Stimulated activated CD4-positive, alpha-beta T cell treated with anti-CD3 and anti-CD28 coated beads, TNF-alpha, amount 100 ng/mL, for 48 hours (primary cell): ENCODE data around the gene EPSTI1.
"Not testable (repeated sequence)": the region's sequence is repeated elsewhere in the genome, so short reads cannot be mapped to it uniquely, and the experiment has no call there.

Source experiments
- DNase-seq, 3 donors: peaks; one replicate each; pipeline ENCODE4 v3.0.0-alpha.2; 2020; ENCODE audit warnings: low read depth in 3 of 3

EPSTI1 gene, protein sequence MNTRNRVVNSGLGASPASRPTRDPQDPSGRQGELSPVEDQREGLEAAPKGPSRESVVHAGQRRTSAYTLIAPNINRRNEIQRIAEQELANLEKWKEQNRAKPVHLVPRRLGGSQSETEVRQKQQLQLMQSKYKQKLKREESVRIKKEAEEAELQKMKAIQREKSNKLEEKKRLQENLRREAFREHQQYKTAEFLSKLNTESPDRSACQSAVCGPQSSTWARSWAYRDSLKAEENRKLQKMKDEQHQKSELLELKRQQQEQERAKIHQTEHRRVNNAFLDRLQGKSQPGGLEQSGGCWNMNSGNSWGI

GRCh38 chr13:42991898-42992763 lies at the start of gene EPSTI1:
TSS of gene EPSTI1 (minus strand) at chr13:42992241. CDS start at chr13:42992165, 76 bp downstream.
- peak; percentile 37 to 61 (median 57) for DNase-seq

GRCh38 chr13:43041369-43041921 lies 49.4 kb upstream of the EPSTI1 start:
- no peak for DNase-seq

DNA sequence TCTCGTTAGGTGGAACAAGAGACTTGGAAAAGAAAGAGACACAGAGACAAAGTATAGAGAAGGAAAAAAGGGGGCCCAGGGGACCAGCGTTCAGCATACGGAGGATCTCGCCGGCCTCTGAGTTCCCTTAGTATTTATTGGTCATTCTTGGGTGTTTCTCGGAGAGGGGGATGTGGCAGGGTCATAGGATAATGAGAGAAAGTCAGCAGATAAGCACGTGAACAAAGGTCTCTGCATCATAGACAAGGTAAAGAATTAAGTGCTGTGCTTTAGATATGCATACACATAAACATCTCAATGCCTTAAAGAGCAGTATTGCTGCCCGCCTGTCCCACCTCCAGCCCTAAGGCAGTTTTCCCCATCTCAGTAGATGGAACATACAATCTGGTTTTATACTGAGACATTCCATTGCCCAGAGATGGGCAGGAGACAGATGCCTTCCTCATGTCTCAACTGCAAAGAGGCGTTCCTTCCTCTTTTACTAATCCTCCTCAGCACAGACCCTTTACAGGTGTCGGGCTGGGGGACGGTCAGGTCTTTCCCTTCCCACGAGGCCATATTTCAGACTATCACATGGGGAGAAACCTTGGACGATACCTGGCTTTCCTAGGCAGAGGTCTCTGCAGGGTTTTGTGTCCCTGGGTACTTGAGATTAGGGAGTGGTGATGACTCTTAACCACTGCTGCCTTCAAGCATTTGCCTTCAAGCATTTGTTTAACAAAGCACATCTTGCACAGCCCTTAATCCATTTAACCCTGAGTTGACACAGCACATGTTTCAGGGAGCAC lies 48.7 kb upstream of the EPSTI1 start:
- not testable (repeated sequence) for DNase-seq

DNA sequence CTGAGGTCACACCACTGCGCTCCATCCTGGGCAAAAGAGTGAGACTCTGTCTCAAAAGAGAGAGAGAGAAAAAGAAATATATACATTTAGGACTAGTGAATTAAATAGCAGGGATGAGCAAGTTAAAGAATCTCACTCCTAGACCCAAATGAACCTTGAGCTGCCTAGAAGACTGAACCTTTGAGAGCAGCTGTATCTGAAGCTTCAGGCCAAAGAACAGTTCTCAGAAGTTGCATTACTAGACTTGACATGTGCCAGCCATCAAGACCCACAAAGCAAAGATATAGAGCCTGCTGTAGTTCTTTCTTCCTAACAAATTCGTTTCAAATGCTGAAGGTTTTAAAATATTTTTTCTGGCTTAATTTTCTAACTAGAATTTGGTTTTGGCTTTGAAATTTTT lies 47.9 kb upstream of the EPSTI1 start:
- DNase-seq = no peak

GRCh38 chr13:43036351-43037250 lies 44.6 kb upstream of the EPSTI1 start:
- DNase-seq = no peak

DNA sequence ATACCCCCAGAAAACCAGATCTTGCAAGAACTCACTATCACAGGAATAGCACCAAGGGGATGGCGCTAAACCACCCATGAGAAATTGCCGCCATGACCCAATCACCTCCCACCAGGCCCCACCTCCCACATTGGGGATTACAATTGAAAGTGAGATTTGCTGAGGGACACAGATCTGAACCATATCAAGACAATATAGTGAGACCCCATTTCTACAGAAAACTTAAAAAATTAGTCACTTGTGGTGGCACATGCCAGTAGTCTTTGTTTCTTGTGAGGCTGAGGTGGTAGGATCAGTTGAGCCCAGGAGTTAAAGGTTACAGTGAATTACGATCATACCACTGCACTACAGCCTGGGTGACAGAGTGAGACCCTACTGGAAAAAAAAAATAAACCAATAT lies 41.0 kb upstream of the EPSTI1 start:
- DNase-seq = no peak

GRCh38 chr13:43031881-43032280 lies 39.8 kb upstream of the EPSTI1 start:
- no peak for DNase-seq

GRCh38 chr13:43030548-43030947 lies 38.5 kb upstream of the EPSTI1 start:
- no peak for DNase-seq

DNA sequence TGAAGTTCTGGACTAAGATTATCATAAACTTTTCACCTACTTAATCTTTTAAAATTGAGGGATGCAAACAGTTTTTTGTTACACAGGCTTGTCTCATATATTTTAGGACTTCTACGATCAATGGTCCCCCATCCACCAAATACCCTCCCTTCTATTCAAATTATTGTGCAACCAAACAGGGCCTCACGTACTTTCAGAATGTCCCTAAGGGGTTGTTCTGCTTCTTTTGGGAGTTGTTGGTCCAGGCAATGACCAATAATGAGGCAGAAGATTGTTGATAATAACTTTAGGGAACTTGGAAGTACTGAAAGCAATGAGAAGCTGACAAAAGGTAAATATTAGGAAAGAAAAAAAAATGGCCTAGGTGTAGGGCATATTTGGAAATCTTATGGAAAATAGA lies 34.2 kb upstream of the EPSTI1 start:
- no peak for DNase-seq

GRCh38 chr13:43023289-43023963 lies 31.4 kb upstream of the EPSTI1 start, which contains the start of gene DNAJC15:
TSS of gene DNAJC15 (plus strand) at chr13:43023586. CDS start at chr13:43023627, 41 bp downstream.
- DNase-seq = peak; percentile 13 to 69 (median 68)

DNA sequence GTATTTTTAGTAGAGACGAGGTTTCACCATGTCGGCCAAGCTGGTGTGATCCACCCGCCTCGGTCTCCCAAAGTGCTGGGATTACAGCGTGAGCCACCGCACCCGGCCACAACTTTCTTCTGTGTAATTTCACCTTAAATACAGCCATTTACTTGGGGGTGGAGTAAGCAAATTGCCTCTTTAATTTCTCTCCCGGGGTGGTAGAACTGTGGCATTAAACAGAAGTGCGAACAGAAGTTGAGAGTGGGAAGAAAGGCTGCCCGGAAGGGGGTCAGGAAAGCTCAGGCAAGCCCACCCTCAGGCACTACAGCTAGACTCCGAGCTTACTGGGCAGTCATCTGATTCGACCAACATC lies 30.9 kb upstream of the EPSTI1 start:
- no peak for DNase-seq

- no peak for DNase-seq
These were observed 30.1 kb upstream of the EPSTI1 start for GRCh38 chr13:43021926-43022670.

DNA sequence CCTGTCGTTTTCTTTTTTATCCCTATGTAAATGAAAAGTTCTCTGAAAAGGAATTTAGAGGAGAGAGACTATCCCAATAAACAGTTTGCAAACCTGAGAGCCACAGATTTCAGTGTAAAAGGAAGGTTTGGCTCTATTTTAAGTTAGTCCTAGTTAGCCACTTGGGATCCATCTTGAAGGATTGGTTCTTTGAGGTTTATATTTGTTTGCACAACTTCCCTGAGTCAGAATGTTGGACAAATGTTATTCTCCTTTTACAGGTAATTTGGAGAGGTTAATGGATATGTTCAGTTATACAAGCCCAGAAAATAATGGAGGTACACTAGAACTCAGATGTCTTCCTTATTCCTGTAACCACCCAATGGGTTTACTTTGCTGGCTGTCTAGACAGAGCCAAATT lies 28.8 kb upstream of the EPSTI1 start:
- no peak for DNase-seq

DNA sequence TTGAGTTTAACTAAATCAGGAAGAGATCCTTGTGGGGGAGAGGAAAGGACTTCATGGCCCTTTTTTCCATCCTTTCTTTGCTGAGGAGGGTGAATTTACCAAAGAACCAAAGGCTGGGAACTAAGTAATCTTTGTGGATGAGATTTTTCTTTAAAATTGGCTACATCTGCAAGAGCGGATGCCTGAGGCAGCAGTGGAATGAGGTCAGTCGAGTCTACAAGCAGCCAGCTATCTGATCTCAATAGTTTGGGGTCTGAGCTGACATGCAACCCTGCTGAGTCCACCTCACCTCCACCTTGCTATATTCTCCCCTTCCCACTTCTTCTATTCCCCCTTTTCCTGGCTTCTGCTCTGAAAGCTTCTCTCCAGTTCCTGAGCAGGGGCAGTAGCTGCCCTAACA lies 27.8 kb upstream of the EPSTI1 start:
- no peak for DNase-seq

DNA sequence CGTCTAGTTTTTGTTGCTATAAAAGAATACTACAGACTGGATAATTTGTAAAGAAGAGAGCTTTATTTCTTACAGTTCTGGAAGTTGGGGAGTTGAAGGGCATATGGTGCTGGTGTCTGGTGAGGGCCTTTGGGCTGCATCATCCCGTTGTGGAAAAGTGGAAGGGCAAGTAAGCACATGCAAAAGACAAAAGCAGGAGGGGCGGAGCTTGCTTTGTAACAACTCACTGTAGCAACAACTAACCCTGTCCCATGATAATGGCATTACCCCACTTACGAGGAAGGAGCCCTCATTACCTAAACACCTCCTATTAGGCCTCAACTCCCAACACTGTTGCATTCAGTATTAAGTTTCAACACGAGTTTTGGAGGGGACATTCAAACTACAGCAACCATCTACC lies 24.2 kb upstream of the EPSTI1 start:
- DNase-seq = no peak

DNA sequence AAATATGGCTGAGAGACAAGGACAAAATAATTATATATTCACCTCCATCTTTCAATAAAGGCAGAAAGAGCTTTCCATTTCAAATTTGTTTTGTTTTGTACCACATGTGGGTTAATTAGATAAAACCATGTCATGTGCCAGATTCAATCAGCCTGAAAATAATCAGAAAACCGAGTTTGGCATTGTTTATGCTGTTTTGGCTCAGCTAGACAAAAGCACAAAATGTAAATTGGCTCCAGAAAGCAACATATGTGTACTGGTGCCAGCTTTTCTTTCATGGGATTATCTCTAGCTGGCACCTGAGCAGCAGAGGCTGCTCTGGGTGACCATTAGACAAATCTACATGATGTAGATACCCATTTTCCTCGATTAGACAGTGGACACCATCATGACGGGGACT lies 22.1 kb upstream of the EPSTI1 start:
- no peak for DNase-seq

- no peak for DNase-seq
These were observed 17.5 kb upstream of the EPSTI1 start for GRCh38 chr13:43009506-43009905.

DNA sequence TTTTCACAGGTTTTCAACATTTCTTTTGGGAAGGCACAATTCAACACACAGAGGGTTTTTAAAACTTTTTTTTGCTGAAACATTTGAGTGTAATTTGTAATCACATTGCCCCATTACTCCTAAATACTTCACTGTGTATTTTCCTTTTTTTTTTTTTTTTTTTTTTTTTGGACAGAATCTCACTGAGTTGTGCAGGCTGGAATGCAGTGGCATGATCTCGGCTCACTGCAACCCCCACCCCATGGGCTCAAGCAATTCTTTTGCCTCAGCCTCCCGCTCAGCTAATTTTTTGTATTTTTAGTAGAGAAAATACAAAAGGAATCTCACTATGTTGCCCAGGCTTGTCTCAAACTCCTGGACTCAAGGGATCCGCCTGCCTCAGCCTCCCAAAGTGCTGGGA lies 16.6 kb upstream of the EPSTI1 start:
- DNase-seq = no peak

DNA sequence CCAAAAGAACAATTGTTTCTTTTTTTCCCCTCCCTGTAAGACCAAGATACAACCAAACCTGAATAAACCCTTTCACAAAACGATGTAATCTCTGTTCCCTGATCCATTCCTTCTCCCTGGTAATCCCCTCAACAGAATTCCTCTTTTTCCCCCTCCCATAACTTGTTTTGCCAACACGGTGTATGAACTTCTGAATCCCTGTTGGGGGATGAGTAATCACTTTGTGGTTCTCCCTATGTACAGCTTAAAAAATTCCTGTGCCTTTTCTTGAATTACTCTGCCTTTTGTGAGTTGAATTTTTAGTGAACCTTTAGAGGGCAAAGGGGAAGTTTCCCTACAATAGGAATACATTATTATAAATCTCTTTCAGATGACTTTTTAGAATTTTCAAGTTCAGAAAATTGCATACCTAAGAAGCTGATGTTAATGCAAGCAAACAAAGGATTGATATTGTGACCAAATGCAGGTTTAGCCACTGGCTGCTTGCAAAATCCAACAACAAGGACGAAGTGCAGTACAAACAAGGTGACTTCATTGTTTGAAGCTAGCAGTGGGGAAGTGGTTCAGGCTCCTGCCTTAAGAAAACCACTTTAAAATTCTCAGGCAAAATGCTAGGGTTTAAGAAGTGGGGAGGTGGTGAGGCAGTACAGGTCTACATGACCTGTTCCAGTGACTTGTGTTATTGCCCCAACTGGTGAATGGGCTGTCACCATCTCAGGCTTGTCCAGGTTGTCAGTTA lies 15.0 kb upstream of the EPSTI1 start:
- DNase-seq = no peak
